H1 (cell line): Measurements from ENCODE around the gene GZMA. TPM values are rescaled to one million over a fixed set of nuclear protein-coding genes. Genes with fewer than 3 reads are reported as not detected.

Experiments
- BRCA1 ChIP-seq: IDR thresholded peaks from 2 replicates; pipeline ENCODE4 v1.6.1; 2012; ENCODE audit warnings: low read depth, low read length, improper control_type of control experiment
- EZH2 ChIP-seq: fragments of 200-600 bp; sonication (generic); IDR thresholded peaks from 2 replicates; pipeline ENCODE4 v1.7.1; 2012; ENCODE audit warnings: low read depth, mild to moderate bottlenecking, moderate library complexity, low read length, inconsistent platforms; ENCODE audit not compliant: severe bottlenecking
- KDM4A ChIP-seq: IDR thresholded peaks from one replicate; pipeline ENCODE4 v1.7.1; 2012; ENCODE audit warnings: low read depth, mild to moderate bottlenecking, moderate library complexity, low read length, inconsistent platforms; ENCODE audit not compliant: severe bottlenecking
- KDM5A ChIP-seq: fragments of 200-600 bp; IDR thresholded peaks from 2 replicates; pipeline ENCODE4 v1.7.1; 2012; ENCODE audit warnings: mild to moderate bottlenecking, low read length, inconsistent platforms, mixed read lengths
- SAP30 ChIP-seq: fragments of 300-600 bp; sonication (generic); IDR thresholded peaks from 2 replicates; pipeline ENCODE4 v1.7.1; 2012; ENCODE audit warnings: low read length, moderate library complexity, mild to moderate bottlenecking, inconsistent platforms; ENCODE audit not compliant: insufficient read depth, insufficient replicate concordance
- SIN3A ChIP-seq, 2 experiments: IDR thresholded peaks in 1 of 2; conservative IDR thresholded peaks in 1 of 2; 2 replicates each; pipeline ENCODE4 v1.6.1; 2011 to 2012; ENCODE audit warnings: low read length in 2 of 2, improper control_type of control experiment in 1 of 2, low read depth in 1 of 2, mild to moderate bottlenecking in 1 of 2
- USF2 ChIP-seq: IDR thresholded peaks from 2 replicates; pipeline ENCODE4 v1.6.1; 2011; ENCODE audit warnings: low read length, improper control_type of control experiment
- polyA plus RNA-seq, 7 experiments: library from polyadenylated mRNA; depleted of rRNA in 3 of 7; stranded (reverse) in 5 of 7; unstranded in 2 of 7; fragments of >200 nt in 5 of 7; fragments of 200-250 nt in 2 of 7; gene quantifications; 1 replicate in 5 of 7; 2 replicates in 1 of 7; 4 replicates in 1 of 7; pipeline versions ENCODE4 v1.2.1 to v1.2.3, GENCODE V29; 2011 to 2013; ENCODE audit warnings: missing spikeins in 2 of 7, mixed read lengths in 2 of 7
- total RNA-seq: library from RNA; stranded (reverse); fragmentation: NEBNext Ultra II Directional; extraction: Animal tissue kit (Norgen Biotek cat#: 25700); gene quantifications from 2 replicates; pipeline ENCODE4 v1.2.1, GENCODE V29; 2021

The GZMA gene
- total and polyA plus RNA-seq, 2 of the 8 experiments (the other 6 are each of a cell fraction or from before 2014, with no cell fraction given) = not detected

- no peak for TF ChIP-seq KDM4A
- no peak for TF ChIP-seq KDM5A
- TF ChIP-seq BRCA1 = no peak
- no peak for TF ChIP-seq EZH2
- no peak for TF ChIP-seq USF2
- no peak for TF ChIP-seq SIN3A (conservative IDR thresholded peaks at IDR 0.05 in 1 of 2, IDR thresholded peaks at IDR 0.05 in 1 of 2; ENCODE audit: low read depth in 1 of 2, low read length in 2 of 2)
- no peak for TF ChIP-seq SAP30
These were observed at the start of gene GZMA (continued) for GRCh38 chr5:55102348-55102747.
